GM12874 (cell line): ENCODE data around the gene LCNL1.

ENCODE experiments used
- CTCF ChIP-seq: IDR thresholded peaks from 2 replicates; pipeline ENCODE4 v1.5.1; 2011; ENCODE audit warnings: low read depth, mild to moderate bottlenecking, control low read depth, low read length, moderate library complexity; ENCODE audit not compliant: insufficient read depth

The LCNL1 gene

GRCh38 chr9:137011907-137012675, 29.3 kb downstream of the LCNL1 start:
- TF ChIP-seq CTCF, result no peak

GRCh38 chr9:137012694-137013570, 30.1 kb downstream of the LCNL1 start:
- no peak for TF ChIP-seq CTCF

- TF ChIP-seq CTCF, result no peak
These were observed 30.8 kb downstream of the LCNL1 start for GRCh38 chr9:137013571-137013940.

- TF ChIP-seq CTCF, result no peak
These were observed 31.4 kb downstream of the LCNL1 start for GRCh38 chr9:137014166-137014565.

- TF ChIP-seq CTCF, result no peak
These were observed 32.2 kb downstream of the LCNL1 start for GRCh38 chr9:137014776-137015539.

GRCh38 chr9:137015540-137015930, 32.7 kb downstream of the LCNL1 start:
- no peak for TF ChIP-seq CTCF

GRCh38 chr9:137015976-137016375, 33.2 kb downstream of the LCNL1 start:
- TF ChIP-seq CTCF, result no peak
